Activated B cell treated with CpG ODN at 0.5 μM for 24 hours (primary cell): ENCODE data around the gene ZGRF1. TPM values are rescaled to one million over a fixed set of nuclear protein-coding genes. Genes with fewer than 3 reads are reported as not detected.

Experiments used
- total RNA-seq: library from RNA; stranded (reverse); gene quantifications from 2 replicates; pipeline ENCODE4 v1.2.3, GENCODE V29; 2022

The ZGRF1 gene
- total RNA-seq, 1 donor from 2014 or later = 13.7 TPM

Other genes with a start within 250 kb of the ZGRF1 start
- not detected in 2 replicates for gene NEUROG2, start 120.7 kb downstream of the ZGRF1 start, total RNA-seq
- 56.9 and 57.8 TPM in 2 replicates for gene LARP7, start 234 bp upstream of the ZGRF1 start, total RNA-seq